HepG2 (cell line): ENCODE measurements around the gene GPATCH3. TPM values are rescaled to one million over a fixed set of nuclear protein-coding genes. Genes with fewer than 3 reads are reported as not detected.

Experiments
- BHLHE40 ChIP-seq: IDR thresholded peaks from 2 replicates; pipeline ENCODE4 v1.6.1; 2011; ENCODE audit warnings: low read length, improper control_type of control experiment
- CEBPZ ChIP-seq: IDR thresholded peaks from 2 replicates; pipeline ENCODE4 v1.6.1; 2012; ENCODE audit warnings: low read length, improper control_type of control experiment
- CTCF ChIP-seq: sonication (generic); formaldehyde crosslinking; IDR thresholded peaks from 2 replicates; pipeline ENCODE4 v1.5.0; 2020; ENCODE audit warnings: mild to moderate bottlenecking, missing genetic modification reagents, moderate library complexity
- ELF4 ChIP-seq: sonication (generic); formaldehyde crosslinking; IDR thresholded peaks from 2 replicates; pipeline ENCODE4 v1.5.0; 2020; ENCODE audit warnings: missing genetic modification reagents, mild to moderate bottlenecking, moderate library complexity, borderline replicate concordance
- HNF1B ChIP-seq: sonication (generic); formaldehyde crosslinking; IDR thresholded peaks from 2 replicates; pipeline ENCODE4 v1.5.1; 2020; ENCODE audit warnings: mild to moderate bottlenecking, moderate library complexity, missing genetic modification reagents
- MYNN ChIP-seq: sonication (generic); formaldehyde crosslinking; IDR thresholded peaks from 2 replicates; pipeline ENCODE4 v1.4.0; 2020; ENCODE audit warnings: mild to moderate bottlenecking, low read depth, missing genetic modification reagents
- PCBP2 ChIP-seq: fragments of 200-400 bp; formaldehyde crosslinking; optimal IDR thresholded peaks from 2 replicates; pipeline ENCODE3; 2018; ENCODE audit warnings: low read length, low read depth; ENCODE audit not compliant: poor library complexity, severe bottlenecking
- PRPF4 ChIP-seq: fragments of 200-400 bp; formaldehyde crosslinking; IDR thresholded peaks from 2 replicates; pipeline ENCODE4 v1.6.1; 2016; ENCODE audit warnings: low read length, low read depth; ENCODE audit not compliant: poor library complexity, severe bottlenecking
- RAD51 ChIP-seq: fragments of 450-650 bp; IDR thresholded peaks from 2 replicates; pipeline ENCODE4 v1.6.1; 2016; ENCODE audit warnings: borderline replicate concordance
- SAP130 ChIP-seq: IDR thresholded peaks from 2 replicates; pipeline ENCODE4 v1.6.1; 2016; ENCODE audit warnings: low read depth
- SMAD3 ChIP-seq: sonication (generic); formaldehyde crosslinking; IDR thresholded peaks from 2 replicates; pipeline ENCODE4 v1.4.0; 2020; ENCODE audit warnings: missing genetic modification reagents
- TBP ChIP-seq: sonication (generic); formaldehyde crosslinking; IDR thresholded peaks from 2 replicates; pipeline ENCODE4 v1.5.0; 2020; ENCODE audit warnings: missing genetic modification reagents
- ZC3H13 ChIP-seq: sonication (generic); formaldehyde crosslinking; IDR thresholded peaks from 2 replicates; pipeline ENCODE4 v1.8.1; 2023; ENCODE audit warnings: mild to moderate bottlenecking, missing genetic modification reagents, moderate library complexity
- ZMAT3 ChIP-seq: sonication (generic); formaldehyde crosslinking; conservative IDR thresholded peaks from 2 replicates; pipeline ENCODE4 v1.7.0; 2021; ENCODE audit warnings: missing genetic modification reagents
- ZNF3 ChIP-seq: IDR thresholded peaks from 2 replicates; pipeline ENCODE4 v1.7.0; 2017; ENCODE audit warnings: inconsistent platforms
- ZNF431 ChIP-seq: sonication (generic); formaldehyde crosslinking; IDR thresholded peaks from 2 replicates; pipeline ENCODE4 v1.9.0; 2022; ENCODE audit warnings: missing genetic modification reagents, low read depth, mild to moderate bottlenecking, borderline replicate concordance
- ZNF597 ChIP-seq: sonication (generic); formaldehyde crosslinking; IDR thresholded peaks from 2 replicates; pipeline ENCODE4 v1.5.0; 2020; ENCODE audit warnings: missing genetic modification reagents
- ZNF7 ChIP-seq: IDR thresholded peaks from 2 replicates; pipeline ENCODE4 v1.6.1; 2016; ENCODE audit warnings: missing biosample characterization, missing genetic modification reagents
- ZNF773 ChIP-seq: sonication (generic); formaldehyde crosslinking; IDR thresholded peaks from 2 replicates; pipeline ENCODE4 v1.4.0; 2020; ENCODE audit warnings: missing genetic modification reagents, borderline replicate concordance
- ZNF780A ChIP-seq: sonication (generic); formaldehyde crosslinking; IDR thresholded peaks from 2 replicates; pipeline ENCODE4 v1.8.0; 2022; ENCODE audit warnings: mild to moderate bottlenecking, missing genetic modification reagents, moderate library complexity
- ZSCAN9 ChIP-seq: IDR thresholded peaks from 2 replicates; pipeline ENCODE4 v1.6.1; 2016; ENCODE audit warnings: borderline replicate concordance
- polyA plus RNA-seq, 8 experiments: library from polyadenylated mRNA; depleted of rRNA in 3 of 8; stranded (reverse) in 7 of 8; unstranded in 1 of 8; fragments of >200 nt; fragmentation: Illumina TruSeq in 4 of 8; extraction: Trizol in 4 of 8; gene quantifications; 2 replicates each; pipeline versions ENCODE4 v1.2.1 to v1.2.3, GENCODE V29; 2011 to 2016; ENCODE audit warnings: low read depth in 4 of 8, missing spikeins in 1 of 8, mixed read lengths in 1 of 8; ENCODE audit not compliant: insufficient read depth in 1 of 8
- total RNA-seq, 5 experiments: library from RNA; depleted of rRNA; stranded (reverse); fragments of >200 nt; fragmentation: Illumina TruSeq; extraction: Trizol; gene quantifications; 2 replicates each; pipeline ENCODE4 v1.2.3, GENCODE V29; 2016; ENCODE audit warnings: low read depth in 1 of 5

Gene GPATCH3
- total and polyA plus RNA-seq, 2 of the 13 experiments (the other 11 are each of a cell fraction or from before 2014, with no cell fraction given), result 8.3 to 11.0 TPM

GRCh38 chr1:26889551-26890466, 10.5 kb downstream of the GPATCH3 start, which contains the start of gene GPN2 (continued):
- TF ChIP-seq CEBPZ (no peak), ZMAT3 (CRISPR knock-in tag) (peak; percentile 93), ELF4 (CRISPR knock-in tag) (peak; percentile 84; the same call in 1 of the 2 replicates), CTCF (CRISPR knock-in tag) (no peak; the same call in 1 of the 2 replicates), PCBP2 (no peak), ZNF3 (CRISPR knock-in tag) (no peak), ZNF597 (no peak), SMAD3 (CRISPR knock-in tag) (no peak), HNF1B (CRISPR knock-in tag) (peak; percentile 58; the same call in 1 of the 2 replicates), PRPF4 (no peak), SAP130 (CRISPR knock-in tag) (peak; percentile 94), RAD51 (no peak), ZNF780A (CRISPR knock-in tag) (peak; percentile 36; the same call in 1 of the 2 replicates), MYNN (CRISPR knock-in tag) (no peak), ZSCAN9 (CRISPR knock-in tag) (no peak), ZC3H13 (CRISPR knock-in tag) (peak; percentile 99), ZNF431 (CRISPR knock-in tag) (no peak), ZNF773 (CRISPR knock-in tag) (peak; percentile 51; the same call in 1 of the 2 replicates), ZNF7 (no peak; the same call in 1 of the 2 replicates), BHLHE40 (no peak), TBP (no peak)
